ENCODE measurements around the gene ZBTB20.
"Not testable (repeated sequence)": the region's sequence is repeated elsewhere in the genome, so short reads cannot be mapped to it uniquely, and the experiment has no call there.

Gene ZBTB20

GRCh38 chr3:114827495-114827894 is 319.6 kb downstream of the ZBTB20 start:
- TF ChIP-seq CTCF (IDR thresholded peaks at IDR 0.05; ENCODE audit: insufficient read depth, missing control alignments): peak; percentile 30
- DNase-seq (ENCODE audit: insufficient read length, low spot score) (no peak), FAIRE-seq (peak; percentile 58)

- no peak for TF ChIP-seq CTCF (IDR thresholded peaks at IDR 0.05; ENCODE audit: insufficient read depth, missing control alignments)
- FAIRE-seq (no peak), DNase-seq (ENCODE audit: insufficient read length, low spot score) (no peak)
Observed at GRCh38 chr3:114824014-114824413, 323.1 kb downstream of the ZBTB20 start.

- FAIRE-seq: no peak
- TF ChIP-seq CTCF (IDR thresholded peaks at IDR 0.05; ENCODE audit: insufficient read depth, missing control alignments): no peak
- no peak for DNase-seq (ENCODE audit: insufficient read length, low spot score)
Observed at GRCh38 chr3:114823061-114823460, 324.0 kb downstream of the ZBTB20 start.

GRCh38 chr3:114816052-114816451 is 331.0 kb downstream of the ZBTB20 start:
- FAIRE-seq: no peak

GRCh38 chr3:114812541-114813238 is 334.4 kb downstream of the ZBTB20 start:
- not testable (repeated sequence) for DNase-seq (ENCODE audit: insufficient read length, low spot score); FAIRE-seq

More at GRCh38 chr3:114816052-114816451, 331.0 kb downstream of the ZBTB20 start:
- no peak for DNase-seq (ENCODE audit: insufficient read length, low spot score)
- TF ChIP-seq CTCF (IDR thresholded peaks at IDR 0.05; ENCODE audit: insufficient read depth, missing control alignments): no peak

- no peak for DNase-seq (ENCODE audit: insufficient read length, low spot score)
- TF ChIP-seq CTCF (IDR thresholded peaks at IDR 0.05; ENCODE audit: insufficient read depth, missing control alignments): no peak
- FAIRE-seq: no peak
Observed at GRCh38 chr3:114809668-114810413, 337.2 kb downstream of the ZBTB20 start.

GRCh38 chr3:114804099-114804498 is 343.0 kb downstream of the ZBTB20 start:
- TF ChIP-seq CTCF (IDR thresholded peaks at IDR 0.05; ENCODE audit: insufficient read depth, missing control alignments): no peak
- DNase-seq (ENCODE audit: insufficient read length, low spot score): no peak

More at GRCh38 chr3:114804099-114804498, 343.0 kb downstream of the ZBTB20 start:
- no peak for FAIRE-seq
